HepG2 (cell line): ENCODE measurements around the gene RFX2. TPM values are rescaled to one million over a fixed set of nuclear protein-coding genes. Genes with fewer than 3 reads are reported as not detected.

Experiments used
- CSRNP2 ChIP-seq: sonication (generic); formaldehyde crosslinking; conservative IDR thresholded peaks from 2 replicates; pipeline ENCODE4 v1.8.0; 2022; ENCODE audit warnings: low read depth, missing genetic modification reagents
- HIVEP1 ChIP-seq: sonication (generic); formaldehyde crosslinking; IDR thresholded peaks from 2 replicates; pipeline ENCODE4 v1.4.0; 2020; ENCODE audit warnings: mild to moderate bottlenecking, missing genetic modification reagents
- NCOA2 ChIP-seq: sonication (generic); formaldehyde crosslinking; IDR thresholded peaks from 2 replicates; pipeline ENCODE4 v1.8.0; 2022; ENCODE audit warnings: inconsistent platforms
- SKI ChIP-seq: fragments of 450-650 bp; IDR thresholded peaks from one replicate; pipeline ENCODE4 v1.6.1; 2018; ENCODE audit warnings: mild to moderate bottlenecking; ENCODE audit not compliant: partially characterized antibody
- SOX13 ChIP-seq, 3 experiments: fragments of 450-650 bp in 1 of 3; sonication (generic) in 1 of 3; formaldehyde crosslinking in 1 of 3; IDR thresholded peaks in 2 of 3; conservative IDR thresholded peaks in 1 of 3; 2 replicates each; pipeline versions ENCODE4 v1.5.0 to v1.6.1; 2016 to 2020; ENCODE audit warnings: antibody characterized with exemption in 1 of 3, mild to moderate bottlenecking in 1 of 3, missing compliant biosample characterization in 1 of 3, missing genetic modification reagents in 1 of 3, moderate library complexity in 1 of 3
- SRSF9 ChIP-seq: fragments of 200-400 bp; formaldehyde crosslinking; IDR thresholded peaks from 2 replicates; pipeline ENCODE4 v1.6.1; 2018; ENCODE audit warnings: borderline replicate concordance, mild to moderate bottlenecking, low read depth, low read length; ENCODE audit not compliant: insufficient read depth, poor library complexity, severe bottlenecking
- TCF12 ChIP-seq, 2 experiments: fragments of 450-650 bp in 1 of 2; sonication (generic) in 1 of 2; formaldehyde crosslinking in 1 of 2; IDR thresholded peaks; 2 replicates each; pipeline versions ENCODE4 v1.6.1 to v1.8.0; 2017 to 2022; ENCODE audit warnings: antibody characterized with exemption in 1 of 2, mild to moderate bottlenecking in 1 of 2, missing genetic modification reagents in 1 of 2, moderate library complexity in 1 of 2
- ZHX2 ChIP-seq, 2 experiments: sonication (generic) in 1 of 2; formaldehyde crosslinking in 1 of 2; IDR thresholded peaks; 2 replicates each; pipeline versions ENCODE4 v1.6.1 to v1.9.0; 2014 to 2022; ENCODE audit warnings: antibody characterized with exemption in 1 of 2, borderline replicate concordance in 1 of 2, inconsistent platforms in 1 of 2, low read depth in 1 of 2, missing genetic modification reagents in 1 of 2
- ZKSCAN5 ChIP-seq: sonication (generic); formaldehyde crosslinking; IDR thresholded peaks from 2 replicates; pipeline ENCODE4 v1.5.1; 2020; ENCODE audit warnings: mild to moderate bottlenecking, missing genetic modification reagents
- ZNF788 ChIP-seq: sonication (generic); formaldehyde crosslinking; IDR thresholded peaks from 2 replicates; pipeline ENCODE4 v1.5.0; 2020; ENCODE audit warnings: mild to moderate bottlenecking, missing genetic modification reagents, borderline replicate concordance
- polyA plus RNA-seq, 8 experiments: library from polyadenylated mRNA; depleted of rRNA in 3 of 8; stranded (reverse) in 7 of 8; unstranded in 1 of 8; fragments of >200 nt; fragmentation: Illumina TruSeq in 4 of 8; extraction: Trizol in 4 of 8; gene quantifications; 2 replicates each; pipeline versions ENCODE4 v1.2.1 to v1.2.3, GENCODE V29; 2011 to 2016; ENCODE audit warnings: low read depth in 4 of 8, missing spikeins in 1 of 8, mixed read lengths in 1 of 8; ENCODE audit not compliant: insufficient read depth in 1 of 8
- total RNA-seq, 5 experiments: library from RNA; depleted of rRNA; stranded (reverse); fragments of >200 nt; fragmentation: Illumina TruSeq; extraction: Trizol; gene quantifications; 2 replicates each; pipeline ENCODE4 v1.2.3, GENCODE V29; 2016; ENCODE audit warnings: low read depth in 1 of 5
- TF ChIP-seq, protein P1 (sequence below): sonication (generic); formaldehyde crosslinking; conservative IDR thresholded peaks from 2 replicates; pipeline ENCODE4 v1.4.0; 2020; ENCODE audit warnings: mild to moderate bottlenecking, missing genetic modification reagents, moderate library complexity
- TF ChIP-seq, protein P2 (sequence below): sonication (generic); formaldehyde crosslinking; IDR thresholded peaks from 2 replicates; pipeline ENCODE4 v1.4.0; 2020; ENCODE audit warnings: missing genetic modification reagents

The RFX2 gene
- total and polyA plus RNA-seq, 2 of the 13 experiments (the other 11 are each of a cell fraction or from before 2014, with no cell fraction given): 2.8 to 3.3 TPM

DNA sequence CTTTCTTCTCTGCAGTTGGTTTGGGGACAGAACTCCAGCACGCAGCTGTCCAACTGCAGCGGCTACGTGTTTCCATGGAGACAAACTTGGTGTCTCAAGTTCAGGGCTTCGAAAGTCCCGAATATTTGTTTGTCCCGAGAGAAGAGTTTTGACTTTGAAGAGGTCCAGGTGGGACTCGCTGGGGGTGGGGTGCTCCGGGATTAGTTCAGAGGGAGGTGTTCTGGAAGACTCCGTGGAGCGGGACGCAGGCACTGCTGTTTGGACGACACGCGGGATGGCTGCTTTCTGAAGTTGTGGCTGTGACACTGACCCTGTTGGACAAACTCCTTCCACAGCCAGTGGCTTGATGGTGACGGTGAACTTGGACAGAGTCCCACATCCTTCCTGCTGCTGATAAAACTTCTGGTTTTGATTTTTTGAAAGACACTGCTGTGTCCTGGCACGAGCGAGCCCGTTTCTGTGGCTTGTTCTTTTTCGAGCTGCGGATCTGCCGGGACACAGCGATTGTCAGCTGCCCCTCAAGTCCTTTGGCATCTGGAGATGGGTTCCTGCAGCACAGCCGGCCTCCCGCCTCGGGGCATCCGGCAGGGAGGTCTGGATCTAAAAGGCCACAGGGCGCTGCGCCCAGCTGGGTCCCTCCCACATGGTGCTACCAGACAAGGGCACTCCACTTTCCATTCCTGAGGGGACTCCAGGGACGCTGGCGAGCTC, 116.5 kb downstream of the RFX2 start (continued):
- TF ChIP-seq ZHX2 (IDR thresholded peaks at IDR 0.05; ENCODE audit: low read depth) (no peak), ZHX2 (CRISPR knock-in tag; IDR thresholded peaks at IDR 0.05; ENCODE audit: borderline replicate concordance) (no peak), TCF12 (IDR thresholded peaks at IDR 0.05) (no peak), TCF12 (CRISPR knock-in tag; IDR thresholded peaks at IDR 0.05) (0 out of 2 replicates have a peak, but pooled peaks have one; percentile 38), ZNF788 (no peak), SKI (peak; percentile 27), NCOA2 (no peak), HIVEP1 (CRISPR knock-in tag) (0 out of 2 replicates have a peak, but pooled peaks have one; percentile 30), CSRNP2 (CRISPR knock-in tag) (no peak), SOX13 (IDR thresholded peaks at IDR 0.05) (no peak), SOX13 (CRISPR knock-in tag; conservative IDR thresholded peaks at IDR 0.05 in 1 of 2, IDR thresholded peaks at IDR 0.05 in 1 of 2) (0 out of 4 replicates have a peak, but pooled peaks of 1 of the 2 experiments have one; percentile 5), ZKSCAN5 (no peak), SRSF9 (no peak)
- TF ChIP-seq, protein P1, sequence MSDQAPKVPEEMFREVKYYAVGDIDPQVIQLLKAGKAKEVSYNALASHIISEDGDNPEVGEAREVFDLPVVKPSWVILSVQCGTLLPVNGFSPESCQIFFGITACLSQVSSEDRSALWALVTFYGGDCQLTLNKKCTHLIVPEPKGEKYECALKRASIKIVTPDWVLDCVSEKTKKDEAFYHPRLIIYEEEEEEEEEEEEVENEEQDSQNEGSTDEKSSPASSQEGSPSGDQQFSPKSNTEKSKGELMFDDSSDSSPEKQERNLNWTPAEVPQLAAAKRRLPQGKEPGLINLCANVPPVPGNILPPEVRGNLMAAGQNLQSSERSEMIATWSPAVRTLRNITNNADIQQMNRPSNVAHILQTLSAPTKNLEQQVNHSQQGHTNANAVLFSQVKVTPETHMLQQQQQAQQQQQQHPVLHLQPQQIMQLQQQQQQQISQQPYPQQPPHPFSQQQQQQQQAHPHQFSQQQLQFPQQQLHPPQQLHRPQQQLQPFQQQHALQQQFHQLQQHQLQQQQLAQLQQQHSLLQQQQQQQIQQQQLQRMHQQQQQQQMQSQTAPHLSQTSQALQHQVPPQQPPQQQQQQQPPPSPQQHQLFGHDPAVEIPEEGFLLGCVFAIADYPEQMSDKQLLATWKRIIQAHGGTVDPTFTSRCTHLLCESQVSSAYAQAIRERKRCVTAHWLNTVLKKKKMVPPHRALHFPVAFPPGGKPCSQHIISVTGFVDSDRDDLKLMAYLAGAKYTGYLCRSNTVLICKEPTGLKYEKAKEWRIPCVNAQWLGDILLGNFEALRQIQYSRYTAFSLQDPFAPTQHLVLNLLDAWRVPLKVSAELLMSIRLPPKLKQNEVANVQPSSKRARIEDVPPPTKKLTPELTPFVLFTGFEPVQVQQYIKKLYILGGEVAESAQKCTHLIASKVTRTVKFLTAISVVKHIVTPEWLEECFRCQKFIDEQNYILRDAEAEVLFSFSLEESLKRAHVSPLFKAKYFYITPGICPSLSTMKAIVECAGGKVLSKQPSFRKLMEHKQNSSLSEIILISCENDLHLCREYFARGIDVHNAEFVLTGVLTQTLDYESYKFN (CRISPR knock-in tag): no peak
- TF ChIP-seq, protein P2, sequence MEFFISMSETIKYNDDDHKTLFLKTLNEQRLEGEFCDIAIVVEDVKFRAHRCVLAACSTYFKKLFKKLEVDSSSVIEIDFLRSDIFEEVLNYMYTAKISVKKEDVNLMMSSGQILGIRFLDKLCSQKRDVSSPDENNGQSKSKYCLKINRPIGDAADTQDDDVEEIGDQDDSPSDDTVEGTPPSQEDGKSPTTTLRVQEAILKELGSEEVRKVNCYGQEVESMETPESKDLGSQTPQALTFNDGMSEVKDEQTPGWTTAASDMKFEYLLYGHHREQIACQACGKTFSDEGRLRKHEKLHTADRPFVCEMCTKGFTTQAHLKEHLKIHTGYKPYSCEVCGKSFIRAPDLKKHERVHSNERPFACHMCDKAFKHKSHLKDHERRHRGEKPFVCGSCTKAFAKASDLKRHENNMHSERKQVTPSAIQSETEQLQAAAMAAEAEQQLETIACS (CRISPR knock-in tag): no peak
